ACC112 (cell line): ENCODE measurements around the gene MAPK1.
"Not testable (repeated sequence)": the region's sequence is repeated elsewhere in the genome, so short reads cannot be mapped to it uniquely, and the experiment has no call there.

Experiments
- H2AFZ ChIP-seq: fragments of 200-600 bp; sonication (generic); one replicate; pipeline ENCODE4 v1.6.0; 2017; ENCODE audit warnings: antibody characterized with exemption, low read length; ENCODE audit not compliant: unreplicated experiment
- H3K27ac ChIP-seq: fragments of 200-600 bp; sonication (generic); 2 replicates; pipeline ENCODE4 v1.5.1; 2014; ENCODE audit warnings: low read depth, mild to moderate bottlenecking, antibody characterized with exemption, low read length, moderate library complexity
- H3K27me3 ChIP-seq: fragments of 200-600 bp; sonication (generic); 2 replicates; pipeline ENCODE4 v1.6.1; 2014; ENCODE audit warnings: mild to moderate bottlenecking, antibody characterized with exemption, low read length, moderate library complexity, mixed read lengths; ENCODE audit not compliant: insufficient read depth
- H3K36me3 ChIP-seq: fragments of 200-600 bp; sonication (generic); 2 replicates; pipeline ENCODE4 v1.6.1; 2016; ENCODE audit warnings: mild to moderate bottlenecking, antibody characterized with exemption, low read length, moderate library complexity, mixed read lengths; ENCODE audit not compliant: insufficient read depth
- H3K4me1 ChIP-seq: fragments of 200-600 bp; sonication (generic); one replicate; pipeline ENCODE4 v1.6.1; 2016; ENCODE audit warnings: low read length, mixed read lengths; ENCODE audit not compliant: insufficient read depth, unreplicated experiment, control insufficient read depth
- H3K4me3 ChIP-seq: fragments of 200-600 bp; sonication (generic); 2 replicates; pipeline ENCODE4 v1.5.1; 2014; ENCODE audit warnings: mild to moderate bottlenecking, low read depth, low read length
- H3K79me2 ChIP-seq: fragments of 200-600 bp; sonication (generic); one replicate; pipeline ENCODE4 v1.6.0; 2016; ENCODE audit warnings: low read length; ENCODE audit not compliant: control insufficient read depth, unreplicated experiment, insufficient read depth

The MAPK1 gene

DNA sequence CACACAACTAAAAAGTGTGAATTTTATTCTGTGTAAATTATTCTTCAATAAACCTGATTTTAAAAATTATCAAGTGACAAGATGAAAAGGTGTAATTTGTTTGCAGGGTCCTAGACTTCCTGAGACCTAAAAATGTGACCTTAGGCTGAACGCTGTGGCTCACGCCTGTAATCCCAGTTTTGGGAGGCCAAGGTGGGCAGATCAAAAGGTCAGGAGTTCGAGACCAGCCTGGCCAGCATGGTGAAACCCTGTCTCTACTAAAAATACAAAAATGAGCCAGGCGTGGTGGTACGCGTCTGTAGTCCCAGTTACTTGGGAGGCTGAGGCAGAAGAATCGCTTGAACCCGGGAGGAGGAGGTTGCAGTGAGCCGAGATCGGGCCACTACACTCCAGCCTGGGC lies 79.9 kb downstream of the MAPK1 start:
- not testable (repeated sequence) for H3K79me2 ChIP-seq, H3K4me3 ChIP-seq, H3K27ac ChIP-seq, H2AFZ ChIP-seq, H3K27me3 ChIP-seq
- Histone ChIP-seq H3K36me3 (peaks cover 10% of the 10 kb centered on the region), H3K4me1 (peaks cover 11% of the 10 kb centered on the region)

- Histone ChIP-seq H3K4me3 (no peak overlapping the region), H3K36me3 (no peaks in the 10 kb centered on the region), H3K27ac (no peak overlapping the region), H2AFZ (no peak overlapping the region), H3K4me1 (peaks cover 12% of the 10 kb centered on the region), H3K79me2 (no peaks in the 10 kb centered on the region), H3K27me3 (no peaks in the 10 kb centered on the region)
These were observed 87.2 kb downstream of the MAPK1 start for GRCh38 chr22:21780259-21780658.

- Histone ChIP-seq H3K27ac (no peak overlapping the region), H3K36me3 (no peaks in the 10 kb centered on the region), H3K4me3 (no peak overlapping the region), H2AFZ (no peak overlapping the region), H3K79me2 (no peaks in the 10 kb centered on the region), H3K4me1 (peaks cover 12% of the 10 kb centered on the region), H3K27me3 (no peaks in the 10 kb centered on the region)
These were observed 88.0 kb downstream of the MAPK1 start for GRCh38 chr22:21779444-21779843.

DNA sequence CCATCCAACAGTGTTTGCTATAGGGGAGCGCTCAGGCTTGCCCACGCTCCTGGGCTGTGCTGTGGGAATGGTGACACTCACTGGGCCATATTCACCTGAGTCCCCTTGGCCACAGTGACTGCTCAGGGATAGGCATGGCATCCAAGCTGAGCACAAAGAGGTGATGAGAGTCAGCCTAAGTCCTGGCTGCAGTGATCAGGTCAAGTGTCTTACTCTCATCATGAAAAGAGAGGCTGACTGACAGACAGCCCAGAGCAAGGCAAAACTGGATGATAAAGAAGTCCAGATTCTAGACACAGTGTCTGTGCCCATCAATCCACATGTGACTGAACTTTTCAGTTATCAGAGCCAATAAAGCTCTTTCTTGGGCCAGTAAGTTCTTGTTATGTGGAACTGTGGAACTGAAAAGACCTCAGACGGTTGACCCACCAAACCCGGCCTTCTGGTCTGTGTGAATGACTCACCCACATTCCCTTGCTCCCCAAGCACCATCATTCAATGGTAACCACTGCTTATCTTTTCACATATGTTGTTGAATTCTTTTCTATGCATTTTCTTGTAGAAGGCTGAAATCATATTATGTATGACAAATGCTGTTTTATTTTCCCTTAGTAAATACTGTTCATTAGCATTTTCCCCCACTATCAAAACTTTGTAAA lies 88.6 kb downstream of the MAPK1 start:
- peaks cover 12% of the 10 kb centered on the region for H3K4me1 ChIP-seq
- no peaks in the 10 kb centered on the region for H3K27me3 ChIP-seq
- H3K36me3 ChIP-seq = no peaks in the 10 kb centered on the region
- no peak overlapping the region for H3K27ac ChIP-seq
- no peak overlapping the region for H3K4me3 ChIP-seq
- no peak overlapping the region for H2AFZ ChIP-seq
- no peaks in the 10 kb centered on the region for H3K79me2 ChIP-seq

- Histone ChIP-seq H3K4me1 (no peaks in the 10 kb centered on the region), H2AFZ (no peak overlapping the region), H3K27me3 (no peaks in the 10 kb centered on the region), H3K79me2 (no peaks in the 10 kb centered on the region), H3K27ac (no peak overlapping the region), H3K36me3 (peaks cover 4% of the 10 kb centered on the region), H3K4me3 (no peak overlapping the region)
These were observed 95.8 kb downstream of the MAPK1 start for GRCh38 chr22:21771631-21771976.

GRCh38 chr22:21768435-21768834 lies 99.0 kb downstream of the MAPK1 start:
- Histone ChIP-seq H3K27me3 (no peaks in the 10 kb centered on the region), H3K36me3 (peaks cover 4% of the 10 kb centered on the region), H3K4me3 (no peak overlapping the region), H3K27ac (no peak overlapping the region), H2AFZ (no peak overlapping the region), H3K4me1 (no peaks in the 10 kb centered on the region), H3K79me2 (no peaks in the 10 kb centered on the region)

DNA sequence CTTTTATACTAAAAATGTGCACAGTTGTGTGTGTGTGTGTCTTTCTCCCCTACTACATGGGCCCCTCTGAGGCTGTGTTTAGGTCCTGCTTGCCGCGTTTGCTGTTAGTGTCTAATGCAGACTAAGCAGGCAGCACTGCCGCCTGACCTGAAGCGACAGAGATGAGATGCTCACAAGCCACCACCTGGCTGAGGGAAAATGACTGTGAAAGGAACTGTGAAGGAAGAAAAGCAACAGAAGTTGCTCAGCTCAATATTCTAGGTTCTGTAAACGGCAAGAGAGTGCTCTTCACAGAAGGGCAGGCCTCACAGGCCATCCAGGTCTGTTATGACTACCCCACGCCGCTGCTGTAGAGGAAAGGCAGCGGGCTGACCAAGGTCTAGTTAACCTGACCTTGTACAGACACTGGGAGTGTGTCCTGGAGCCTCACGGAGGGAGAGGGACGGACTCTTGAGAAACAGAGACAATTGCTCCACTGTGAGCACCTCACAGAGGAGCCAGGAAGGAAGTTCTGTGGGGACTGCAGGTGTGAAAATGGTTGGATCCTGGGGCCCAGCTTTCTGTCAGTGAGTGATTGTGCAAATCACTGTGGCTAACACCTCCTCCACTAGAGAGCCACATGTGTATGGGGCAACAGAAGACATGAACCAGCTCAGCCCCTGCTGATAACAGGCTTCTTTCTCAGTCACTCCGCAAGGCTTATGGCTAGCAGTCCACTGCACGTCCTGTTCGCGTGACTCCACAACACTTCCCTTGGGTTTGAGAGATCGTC lies 100.6 kb downstream of the MAPK1 start:
- Histone ChIP-seq H3K27ac (no peak overlapping the region), H3K79me2 (no peaks in the 10 kb centered on the region), H2AFZ (no peak overlapping the region), H3K36me3 (peaks cover 2% of the 10 kb centered on the region), H3K27me3 (no peaks in the 10 kb centered on the region), H3K4me1 (no peaks in the 10 kb centered on the region), H3K4me3 (no peak overlapping the region)

DNA sequence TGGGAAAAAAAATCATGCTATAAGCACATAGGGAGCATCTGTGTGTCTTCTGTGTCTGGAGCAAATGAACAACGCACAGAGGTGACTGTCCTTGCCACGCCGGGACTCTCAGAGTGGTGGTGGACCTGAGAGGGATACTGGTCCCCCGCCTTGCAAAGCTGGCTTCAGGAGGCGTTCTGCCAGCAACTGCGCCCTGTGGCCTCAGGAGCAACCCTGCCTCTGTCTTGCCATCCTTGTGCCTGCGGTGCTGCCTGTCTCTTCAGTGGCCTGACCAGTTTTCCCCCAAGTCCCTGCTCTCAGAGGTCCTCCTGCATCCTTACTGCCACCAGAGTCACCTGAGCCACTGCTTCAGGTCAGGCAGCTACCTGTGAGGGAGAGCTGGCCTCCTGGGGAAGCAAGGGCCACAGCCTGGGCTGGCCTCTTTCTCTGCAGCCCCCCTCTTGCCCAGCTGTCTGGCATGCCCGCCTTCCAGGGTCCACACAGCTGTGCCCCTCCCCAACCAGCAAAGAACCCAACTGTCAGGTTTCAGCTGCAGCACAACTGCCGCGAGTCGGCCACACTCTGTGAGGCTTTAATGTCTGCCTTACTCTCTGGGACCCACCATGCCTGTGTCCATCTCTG lies 101.4 kb downstream of the MAPK1 start:
- Histone ChIP-seq H3K36me3 (peaks cover 2% of the 10 kb centered on the region), H3K27me3 (no peaks in the 10 kb centered on the region), H2AFZ (no peak overlapping the region), H3K79me2 (no peaks in the 10 kb centered on the region), H3K27ac (no peak overlapping the region), H3K4me1 (peaks cover 2% of the 10 kb centered on the region), H3K4me3 (no peak overlapping the region)

DNA sequence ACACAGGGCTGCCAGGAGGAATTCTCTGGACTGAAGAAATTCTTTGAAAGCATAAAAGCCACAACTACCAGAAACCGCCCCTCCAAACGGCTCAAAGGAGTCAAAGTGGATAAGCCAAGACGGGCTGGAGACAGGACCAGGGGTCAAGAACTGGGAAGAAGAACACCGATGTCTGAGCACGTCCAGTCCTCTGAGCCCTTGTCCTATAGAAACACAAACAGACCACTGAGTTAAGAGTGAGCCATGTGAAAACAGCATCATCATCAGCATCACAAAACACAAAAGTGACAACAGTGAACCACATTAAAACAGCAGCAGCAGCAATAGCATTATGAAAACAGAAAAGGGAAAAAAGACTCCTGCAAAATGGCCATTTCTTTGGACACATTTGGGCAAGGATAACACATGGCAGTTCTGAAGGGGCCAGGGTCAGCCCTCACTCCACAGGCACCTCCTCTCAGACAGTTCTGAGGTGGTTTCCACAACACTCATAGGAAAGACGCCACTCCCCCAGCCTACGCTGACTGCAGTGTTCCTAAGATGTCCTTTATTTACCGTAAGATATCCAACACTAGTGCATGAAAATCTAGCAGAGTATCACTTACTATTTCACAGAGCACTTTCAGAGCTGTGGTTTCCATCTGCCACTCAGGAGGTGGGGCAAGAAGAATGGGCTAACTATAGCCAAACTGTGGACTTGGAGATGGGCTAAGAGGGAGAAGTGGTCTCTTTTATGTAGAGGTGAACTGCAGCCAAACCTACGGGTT lies 103.2 kb downstream of the MAPK1 start:
- Histone ChIP-seq H3K27ac (no peak overlapping the region), H3K4me3 (no peak overlapping the region), H3K79me2 (no peaks in the 10 kb centered on the region), H3K36me3 (peaks cover 2% of the 10 kb centered on the region), H2AFZ (no peak overlapping the region), H3K27me3 (no peaks in the 10 kb centered on the region), H3K4me1 (peaks cover 8% of the 10 kb centered on the region)

DNA sequence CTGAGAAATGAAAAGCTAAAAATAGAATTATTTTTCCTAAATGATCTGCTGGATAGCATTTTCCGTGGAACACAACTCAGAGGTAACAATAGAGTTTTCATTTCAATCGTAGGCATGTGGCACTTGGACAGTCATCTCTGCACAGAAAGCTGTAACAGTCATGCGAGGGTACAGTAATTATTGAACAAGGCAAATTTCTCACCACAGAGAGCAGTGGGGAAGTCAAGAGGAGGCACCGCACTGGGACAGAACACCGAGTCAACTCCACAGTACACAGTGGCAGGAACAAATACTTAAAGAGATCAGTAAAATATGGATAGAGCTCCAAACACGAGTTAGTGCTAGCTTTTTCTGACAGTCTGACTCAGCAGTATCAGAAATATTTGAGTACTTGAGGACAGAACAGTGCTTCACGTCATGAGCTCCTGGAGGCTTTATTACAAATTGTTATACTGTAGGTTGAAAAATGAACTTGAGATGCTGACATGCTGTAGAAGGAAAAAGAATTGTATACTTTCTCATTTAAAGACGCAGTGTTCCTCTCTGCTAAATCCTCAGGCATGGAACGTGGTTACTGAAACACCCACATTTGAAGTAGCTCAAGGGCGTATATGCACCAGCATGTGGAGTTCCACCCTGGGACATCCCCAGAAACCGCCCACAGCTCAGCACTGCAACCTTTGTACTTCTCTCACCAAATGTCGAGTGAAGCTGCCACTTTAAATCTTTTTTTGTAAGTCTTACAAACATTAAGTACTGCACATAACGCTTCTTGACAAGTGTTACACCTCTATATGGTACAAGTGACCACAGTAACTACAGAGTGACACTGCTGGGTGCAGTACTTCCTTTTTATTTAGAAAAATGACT lies 104.5 kb downstream of the MAPK1 start:
- no peaks in the 10 kb centered on the region for H3K27me3 ChIP-seq
- no peak overlapping the region for H2AFZ ChIP-seq
- H3K36me3 ChIP-seq = peaks cover 2% of the 10 kb centered on the region; the same call in 1 of the 2 replicates
- peaks cover 8% of the 10 kb centered on the region for H3K4me1 ChIP-seq
- no peak overlapping the region for H3K27ac ChIP-seq
- H3K4me3 ChIP-seq = no peak overlapping the region
- H3K79me2 ChIP-seq = no peaks in the 10 kb centered on the region
